Right lobe of liver (tissue), 6 donors: ENCODE data around the gene EFNB2. TPM values are rescaled to one million over a fixed set of nuclear protein-coding genes. Genes with fewer than 3 reads are reported as not detected.

Experiments used
- ATAC-seq, 4 donors: fragments of 200-7000 bp; cut with Tn5 transposase; one replicate each; pipeline ENCODE4 v1.9.1; 2020; ENCODE audit warnings: mild to moderate bottlenecking in 4 of 4, moderate library complexity in 4 of 4
- DNase-seq, 3 donors: peaks; one replicate each; pipeline ENCODE4 v3.0.0-alpha.2; 2020
- H3K27ac ChIP-seq, 3 donors: fragments of 200-600 bp; one replicate each; pipeline ENCODE4 v1.8.0; 2022
- H3K27me3 ChIP-seq, 2 donors: fragments of 200-600 bp; one replicate each; pipeline ENCODE4 v1.8.0; 2022
- H3K36me3 ChIP-seq, 4 donors: fragments of 200-600 bp; sonication (generic) in 1 of 4; one replicate each; pipeline versions ENCODE4 v1.5.1 to v1.8.0; 2017 to 2022; ENCODE audit warnings: control low read depth in 1 of 4
- H3K4me1 ChIP-seq, 4 donors: fragments of 200-600 bp; sonication (generic) in 1 of 4; one replicate each; pipeline versions ENCODE4 v1.5.1 to v1.8.0; 2017 to 2022; ENCODE audit warnings: control low read depth in 1 of 4
- H3K4me3 ChIP-seq, 3 donors: fragments of 200-600 bp; one replicate each; pipeline ENCODE4 v1.8.0; 2022
- H3K9me3 ChIP-seq, 4 donors: fragments of 200-600 bp; sonication (generic) in 1 of 4; one replicate each; pipeline versions ENCODE4 v1.5.1 to v1.8.0; 2017 to 2022; ENCODE audit warnings: control low read depth in 1 of 4
- POLR2A ChIP-seq: fragments of 450-650 bp; IDR thresholded peaks from one replicate; pipeline ENCODE4 v1.6.1; 2017; ENCODE audit warnings: antibody characterized with exemption, mild to moderate bottlenecking
- WGBS: methylation state at CpG from one replicate; pipeline ENCODE4 v1.1.6; 2018; ENCODE audit warnings: low coverage, low lambda C conversion rate; ENCODE audit not compliant: insufficient coverage; ENCODE audit errors: missing lambda C conversion rate; 5-methylcytosine and 5-hydroxymethylcytosine counted together
- intact Hi-C, 2 donors: fragments of 100-400 bp; cut with DNase I; formaldehyde crosslinking; loops; one replicate each; pipeline versions ENCODE4 v1.11.2 to v1.14.1; 2022
- total RNA-seq, 6 experiments: library from RNA; depleted of rRNA in 2 of 6; stranded (reverse); fragments of >200 nt in 2 of 6; fragmentation: NEBNext Ultra II Directional in 3 of 6; extraction: Animal tissue kit (Norgen Biotek cat#: 25700) in 3 of 6; gene quantifications; one replicate each; pipeline versions ENCODE4 v1.1.0 to v1.2.4, GENCODE V29; 2016 to 2023
- TF ChIP-seq, protein P1 (sequence below), 4 donors: fragments of 200-600 bp in 3 of 4; fragments of 450-650 bp in 1 of 4; IDR thresholded peaks; one replicate each; pipeline versions ENCODE4 v1.5.1 to v1.8.0; 2016 to 2022; ENCODE audit warnings: antibody characterized with exemption in 4 of 4, mild to moderate bottlenecking in 2 of 4
- donor health status: DM: no; HTN: yes; CAD: no.
- donor health status: DM: no; HTN: no; CAD: no.
- donor health status: DM: no; HTN: no; CAD: no.
- donor health status: DM: no; HTN: yes; CAD: no.
- donor health status: DM: no; HTN: yes; CAD: no.

The EFNB2 gene
- total RNA-seq, 6 experiments from 2014 or later: 2.3 to 9.8 (median 3.9) TPM

DNA sequence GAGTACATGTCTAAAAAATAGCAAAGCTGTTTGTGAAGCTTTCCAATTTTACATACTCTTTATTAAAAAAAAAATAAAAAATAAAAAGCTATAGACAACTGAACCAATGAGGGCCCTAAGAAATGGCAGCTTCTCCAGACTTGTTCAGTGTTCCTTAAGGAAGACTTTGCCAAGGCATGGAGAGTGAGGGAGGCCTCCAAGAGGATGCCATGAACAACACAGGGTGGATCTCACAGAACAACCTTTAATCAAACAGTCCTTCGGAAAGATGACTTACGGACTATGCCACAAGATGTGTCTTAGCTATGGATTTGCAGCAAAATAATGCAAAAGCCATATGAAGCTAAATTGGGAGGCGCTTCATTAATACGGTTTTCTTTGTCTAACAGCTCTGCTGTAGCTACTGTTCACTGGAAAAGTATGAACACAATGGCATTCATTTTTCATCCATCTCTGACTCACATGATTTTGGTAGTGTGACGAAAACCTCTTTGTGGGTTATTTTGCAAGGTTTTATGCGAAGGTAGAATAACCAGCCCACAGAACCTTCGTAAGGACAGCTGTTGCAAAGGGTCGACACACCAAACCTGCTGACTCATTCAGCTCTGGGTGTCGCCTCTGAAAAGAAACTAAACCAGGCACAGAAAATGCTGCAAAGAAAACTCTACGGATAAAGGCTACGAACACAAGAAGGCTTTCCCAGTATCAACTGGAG, 27.7 kb downstream of the EFNB2 start:
- H3K4me1 ChIP-seq: no peaks in the 10 kb centered on the region
- intact Hi-C loops: no loop called here
- WGBS: 26% methylated on average over 8 of the region's 11 CpGs
- ATAC-seq (no peak), DNase-seq (no peak)
- no peaks in the 10 kb centered on the region for H3K27me3 ChIP-seq
- no peak overlapping the region for H3K27ac ChIP-seq
- H3K9me3 ChIP-seq: no peaks in the 10 kb centered on the region
- TF ChIP-seq, protein P1, sequence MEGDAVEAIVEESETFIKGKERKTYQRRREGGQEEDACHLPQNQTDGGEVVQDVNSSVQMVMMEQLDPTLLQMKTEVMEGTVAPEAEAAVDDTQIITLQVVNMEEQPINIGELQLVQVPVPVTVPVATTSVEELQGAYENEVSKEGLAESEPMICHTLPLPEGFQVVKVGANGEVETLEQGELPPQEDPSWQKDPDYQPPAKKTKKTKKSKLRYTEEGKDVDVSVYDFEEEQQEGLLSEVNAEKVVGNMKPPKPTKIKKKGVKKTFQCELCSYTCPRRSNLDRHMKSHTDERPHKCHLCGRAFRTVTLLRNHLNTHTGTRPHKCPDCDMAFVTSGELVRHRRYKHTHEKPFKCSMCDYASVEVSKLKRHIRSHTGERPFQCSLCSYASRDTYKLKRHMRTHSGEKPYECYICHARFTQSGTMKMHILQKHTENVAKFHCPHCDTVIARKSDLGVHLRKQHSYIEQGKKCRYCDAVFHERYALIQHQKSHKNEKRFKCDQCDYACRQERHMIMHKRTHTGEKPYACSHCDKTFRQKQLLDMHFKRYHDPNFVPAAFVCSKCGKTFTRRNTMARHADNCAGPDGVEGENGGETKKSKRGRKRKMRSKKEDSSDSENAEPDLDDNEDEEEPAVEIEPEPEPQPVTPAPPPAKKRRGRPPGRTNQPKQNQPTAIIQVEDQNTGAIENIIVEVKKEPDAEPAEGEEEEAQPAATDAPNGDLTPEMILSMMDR (IDR thresholded peaks at IDR 0.05): no peak
- TF ChIP-seq POLR2A: no peak
- no peak overlapping the region for H3K4me3 ChIP-seq
- no peaks in the 10 kb centered on the region for H3K36me3 ChIP-seq

GRCh38 chr13:106506286-106506685, 29.2 kb downstream of the EFNB2 start:
- no peaks in the 10 kb centered on the region for H3K4me1 ChIP-seq
- TF ChIP-seq, protein P1 (IDR thresholded peaks at IDR 0.05): no peak
- TF ChIP-seq POLR2A: no peak
- H3K9me3 ChIP-seq: no peaks in the 10 kb centered on the region
- no peaks in the 10 kb centered on the region for H3K27me3 ChIP-seq
- DNase-seq (no peak), ATAC-seq (no peak)
- no peaks in the 10 kb centered on the region for H3K36me3 ChIP-seq
- WGBS: 57% methylated on average over 2 of the region's 2 CpGs
- intact Hi-C loops: no loop called here
- no peak overlapping the region for H3K4me3 ChIP-seq
- H3K27ac ChIP-seq: no peak overlapping the region

DNA sequence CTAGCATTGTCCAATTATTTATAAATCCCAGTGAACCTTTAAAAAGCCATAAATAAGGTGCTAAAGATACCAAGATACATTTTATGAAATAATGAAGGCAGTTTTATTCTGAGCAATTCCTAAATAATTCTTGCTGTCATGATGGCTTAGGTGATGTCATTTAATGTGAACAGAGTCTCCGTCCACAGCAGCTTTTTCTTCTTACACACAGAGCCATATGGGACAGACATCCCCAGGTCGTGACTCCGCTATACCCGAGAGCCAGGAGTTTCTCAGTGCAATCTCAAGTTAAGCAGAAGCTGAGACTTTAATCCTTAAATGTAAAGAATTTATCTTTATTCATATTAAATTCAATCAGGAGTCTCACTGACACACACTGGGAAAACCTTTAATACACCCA, 29.7 kb downstream of the EFNB2 start:
- no peaks in the 10 kb centered on the region for H3K36me3 ChIP-seq
- no peak overlapping the region for H3K4me3 ChIP-seq
- DNase-seq (no peak), ATAC-seq (no peak)
- WGBS: 68% methylated on average over 4 of the region's 4 CpGs
- no peaks in the 10 kb centered on the region for H3K9me3 ChIP-seq
- TF ChIP-seq, protein P1 (IDR thresholded peaks at IDR 0.05): no peak
- no peak for TF ChIP-seq POLR2A
- intact Hi-C loops: no loop called here
- no peaks in the 10 kb centered on the region for H3K4me1 ChIP-seq
- no peaks in the 10 kb centered on the region for H3K27me3 ChIP-seq
- H3K27ac ChIP-seq: no peak overlapping the region

- Histone ChIP-seq H3K9me3 (no peaks in the 10 kb centered on the region), H3K4me1 (no peaks in the 10 kb centered on the region), H3K36me3 (no peaks in the 10 kb centered on the region), H3K27ac (no peak overlapping the region), H3K27me3 (no peaks in the 10 kb centered on the region), H3K4me3 (no peak overlapping the region)
- intact Hi-C loops: no loop called here
- TF ChIP-seq POLR2A: no peak
- TF ChIP-seq, protein P1 (IDR thresholded peaks at IDR 0.05): no peak
- ATAC-seq: no peak
- no peak for DNase-seq
- WGBS: 62% methylated on average over 4 of the region's 4 CpGs
Observed at GRCh38 chr13:106505295-106505694, 30.2 kb downstream of the EFNB2 start.
